KMS-11 (cell line): ENCODE measurements around the gene VSIG8.

ENCODE experiments used
- H2AFZ ChIP-seq: fragments of 200-600 bp; sonication (generic); 2 replicates; pipeline ENCODE4 v1.6.1; 2016; ENCODE audit warnings: antibody characterized with exemption, mixed run types, low read depth
- H3K27ac ChIP-seq: fragments of 200-600 bp; sonication (generic); 2 replicates; pipeline ENCODE4 v1.6.1; 2016; ENCODE audit warnings: mild to moderate bottlenecking, mixed run types
- H3K27me3 ChIP-seq: fragments of 200-600 bp; sonication (generic); 2 replicates; pipeline ENCODE4 v1.6.1; 2017; ENCODE audit warnings: mild to moderate bottlenecking, low read depth, mixed run types, moderate library complexity; ENCODE audit not compliant: insufficient read depth
- H3K36me3 ChIP-seq: fragments of 200-600 bp; sonication (generic); 2 replicates; pipeline ENCODE4 v1.6.1; 2017; ENCODE audit warnings: mild to moderate bottlenecking, mixed run types; ENCODE audit not compliant: insufficient read depth
- H3K4me1 ChIP-seq: fragments of 200-600 bp; sonication (generic); 2 replicates; pipeline ENCODE4 v1.6.1; 2016; ENCODE audit warnings: mild to moderate bottlenecking, low read depth, mixed run types; ENCODE audit not compliant: poor library complexity, severe bottlenecking
- H3K4me2 ChIP-seq: fragments of 200-600 bp; sonication (generic); 2 replicates; pipeline ENCODE4 v1.7.0; 2016; ENCODE audit warnings: mild to moderate bottlenecking, mixed run types
- H3K4me3 ChIP-seq: fragments of 200-600 bp; sonication (generic); IDR thresholded peaks from 2 replicates; pipeline ENCODE4 v1.6.1; 2017; ENCODE audit warnings: low read depth, low read length, mixed read lengths; ENCODE audit not compliant: insufficient read depth
- H3K79me2 ChIP-seq: fragments of 200-600 bp; sonication (generic); 2 replicates; pipeline ENCODE4 v1.6.1; 2016; ENCODE audit warnings: low read depth, mixed run types; ENCODE audit not compliant: insufficient read depth
- H3K9ac ChIP-seq: fragments of 200-600 bp; sonication (generic); 2 replicates; pipeline ENCODE4 v1.6.1; 2016; ENCODE audit warnings: mild to moderate bottlenecking, mixed run types
- H4K20me1 ChIP-seq: fragments of 200-600 bp; sonication (generic); 2 replicates; pipeline ENCODE4 v1.6.1; 2016; ENCODE audit warnings: mild to moderate bottlenecking, mixed run types; ENCODE audit not compliant: insufficient read depth
- TF ChIP-seq, protein P1 (sequence below): fragments of 200-600 bp; sonication (generic); conservative IDR thresholded peaks from 2 replicates; pipeline ENCODE4 v1.6.1; 2017; ENCODE audit warnings: low read depth, mild to moderate bottlenecking, antibody characterized with exemption, low read length, moderate library complexity, mixed read lengths

Gene VSIG8

DNA sequence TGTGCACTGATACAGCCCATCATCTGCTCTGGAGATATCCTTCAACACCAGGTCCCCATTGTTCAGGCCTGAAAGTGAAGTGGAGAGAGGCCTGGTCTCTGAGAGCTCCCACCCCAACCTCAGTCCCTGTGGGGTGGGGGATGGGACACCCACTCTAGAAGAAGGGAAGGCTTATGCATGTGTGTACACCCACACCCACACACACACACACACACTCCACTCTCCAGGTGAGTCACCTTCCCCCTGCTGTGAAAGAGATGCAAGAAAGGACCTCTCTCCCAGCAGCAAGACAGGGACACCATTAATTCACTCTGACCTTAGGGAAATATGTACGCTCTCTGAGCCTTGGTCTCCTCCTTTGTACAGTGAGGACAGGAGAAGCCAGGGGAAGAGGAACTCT lies 5.9 kb downstream of the VSIG8 start:
- no peak overlapping the region for H3K27ac ChIP-seq

DNA sequence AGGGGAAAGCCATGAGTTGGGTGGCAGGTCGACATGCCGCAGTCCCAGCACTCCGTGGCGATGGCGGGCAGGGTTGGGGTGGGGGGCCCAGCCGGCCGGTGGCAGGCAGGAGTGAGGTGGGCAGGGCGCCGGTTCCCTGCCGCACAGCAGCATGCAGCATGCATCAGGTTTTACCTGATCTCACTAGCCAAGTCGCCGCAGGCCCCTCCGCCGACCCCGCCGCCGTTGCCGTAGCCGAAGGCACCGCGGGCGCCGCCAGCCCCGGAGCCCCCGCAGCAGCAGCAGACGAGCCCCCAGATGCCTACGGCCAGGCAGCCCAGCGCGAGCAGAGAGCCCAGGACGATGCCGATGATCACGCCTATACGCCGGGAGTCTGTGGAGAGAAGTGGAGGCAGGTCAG lies 6.7 kb downstream of the VSIG8 start:
- H3K27ac ChIP-seq: no peak overlapping the region
- no peaks in the 10 kb centered on the region for H3K79me2 ChIP-seq
- H4K20me1 ChIP-seq: no peaks in the 10 kb centered on the region
- peaks cover 20% of the 10 kb centered on the region for H3K4me1 ChIP-seq
- no peak overlapping the region for H3K4me3 ChIP-seq
- H3K9ac ChIP-seq: no peak overlapping the region
- H2AFZ ChIP-seq: no peak overlapping the region
- TF ChIP-seq, protein P1, sequence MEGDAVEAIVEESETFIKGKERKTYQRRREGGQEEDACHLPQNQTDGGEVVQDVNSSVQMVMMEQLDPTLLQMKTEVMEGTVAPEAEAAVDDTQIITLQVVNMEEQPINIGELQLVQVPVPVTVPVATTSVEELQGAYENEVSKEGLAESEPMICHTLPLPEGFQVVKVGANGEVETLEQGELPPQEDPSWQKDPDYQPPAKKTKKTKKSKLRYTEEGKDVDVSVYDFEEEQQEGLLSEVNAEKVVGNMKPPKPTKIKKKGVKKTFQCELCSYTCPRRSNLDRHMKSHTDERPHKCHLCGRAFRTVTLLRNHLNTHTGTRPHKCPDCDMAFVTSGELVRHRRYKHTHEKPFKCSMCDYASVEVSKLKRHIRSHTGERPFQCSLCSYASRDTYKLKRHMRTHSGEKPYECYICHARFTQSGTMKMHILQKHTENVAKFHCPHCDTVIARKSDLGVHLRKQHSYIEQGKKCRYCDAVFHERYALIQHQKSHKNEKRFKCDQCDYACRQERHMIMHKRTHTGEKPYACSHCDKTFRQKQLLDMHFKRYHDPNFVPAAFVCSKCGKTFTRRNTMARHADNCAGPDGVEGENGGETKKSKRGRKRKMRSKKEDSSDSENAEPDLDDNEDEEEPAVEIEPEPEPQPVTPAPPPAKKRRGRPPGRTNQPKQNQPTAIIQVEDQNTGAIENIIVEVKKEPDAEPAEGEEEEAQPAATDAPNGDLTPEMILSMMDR: no peak
- no peaks in the 10 kb centered on the region for H3K36me3 ChIP-seq
- no peak overlapping the region for H3K4me2 ChIP-seq
- no peaks in the 10 kb centered on the region for H3K27me3 ChIP-seq

More for the DNA sequence above, 5.9 kb downstream of the VSIG8 start:
- peaks cover 20% of the 10 kb centered on the region for H3K4me1 ChIP-seq
- no peak overlapping the region for H3K4me3 ChIP-seq
- no peak overlapping the region for H3K9ac ChIP-seq
- H3K79me2 ChIP-seq: no peaks in the 10 kb centered on the region
- TF ChIP-seq, protein P1: no peak
- no peaks in the 10 kb centered on the region for H4K20me1 ChIP-seq
- H2AFZ ChIP-seq: no peak overlapping the region
- H3K27me3 ChIP-seq: no peaks in the 10 kb centered on the region
- no peak overlapping the region for H3K4me2 ChIP-seq
- no peaks in the 10 kb centered on the region for H3K36me3 ChIP-seq

DNA sequence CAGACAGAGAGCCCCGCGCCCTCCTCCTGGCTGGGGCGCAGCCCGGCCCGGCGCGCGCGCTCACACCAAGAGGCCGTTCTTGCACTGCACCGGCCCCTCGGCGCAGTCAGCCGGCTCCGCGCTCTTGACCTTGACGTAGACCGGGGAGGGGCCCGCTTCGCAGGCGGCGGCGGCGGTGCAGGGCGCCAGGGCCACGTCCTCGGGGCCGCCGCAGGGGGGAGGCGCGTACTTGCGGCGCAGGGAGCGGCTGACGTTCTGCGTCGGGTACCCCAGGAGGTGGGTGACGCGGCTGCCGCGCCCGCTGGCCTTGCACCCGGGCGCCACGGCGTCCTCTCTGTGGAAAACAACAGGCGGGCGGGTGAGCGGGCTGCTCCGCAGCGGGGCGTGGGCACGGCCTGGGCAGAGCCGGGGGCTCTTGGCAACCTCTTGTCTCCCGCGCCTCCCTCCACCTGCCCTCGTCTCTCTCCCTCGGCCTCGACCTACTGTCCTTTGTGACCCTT lies 7.7 kb downstream of the VSIG8 start:
- peak overlapping the region; percentile 91 for H3K4me3 ChIP-seq
- peaks cover 20% of the 10 kb centered on the region for H3K4me1 ChIP-seq
- peak overlapping the region; percentile 72 for H3K4me2 ChIP-seq
- H3K27me3 ChIP-seq: no peaks in the 10 kb centered on the region
- H2AFZ ChIP-seq: peak overlapping the region; percentile 77
- H4K20me1 ChIP-seq: no peaks in the 10 kb centered on the region
- TF ChIP-seq, protein P1: no peak; the same call in 1 of the 2 replicates
- no peaks in the 10 kb centered on the region for H3K79me2 ChIP-seq
- H3K36me3 ChIP-seq: no peaks in the 10 kb centered on the region
- H3K9ac ChIP-seq: peak overlapping the region; percentile 50; the same call in 1 of the 2 replicates
- H3K27ac ChIP-seq: no peak overlapping the region; the same call in 1 of the 2 replicates

DNA sequence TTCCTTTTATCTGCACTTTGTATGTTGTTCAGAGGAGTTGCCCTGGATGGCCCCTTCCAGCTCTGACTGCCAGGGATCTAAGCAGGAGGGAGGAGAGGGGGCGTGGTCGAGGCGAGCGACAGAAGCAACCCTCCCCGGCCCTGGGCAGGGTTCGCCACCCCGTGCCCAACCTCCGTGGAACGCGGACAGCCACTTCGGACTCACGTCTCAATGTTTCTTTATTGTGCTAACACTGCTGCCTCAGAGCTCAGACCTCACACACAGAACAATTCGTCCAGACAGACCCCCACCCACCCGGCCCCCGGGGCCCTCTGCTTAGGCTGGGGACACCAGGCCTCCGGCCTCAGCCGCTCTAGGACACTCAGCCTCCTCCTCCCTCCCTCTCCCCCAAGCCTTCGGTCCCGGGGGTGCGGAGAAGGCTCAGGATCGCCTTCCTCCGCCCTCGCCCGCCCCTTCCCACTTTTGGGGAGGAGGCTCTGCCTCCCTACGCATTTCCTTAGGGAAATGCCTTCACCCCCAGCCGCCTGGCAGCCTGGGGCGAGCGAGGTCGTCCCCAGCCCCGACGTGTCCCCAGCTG lies 8.3 kb downstream of the VSIG8 start:
- H3K27ac ChIP-seq: no peak overlapping the region
- H3K36me3 ChIP-seq: no peaks in the 10 kb centered on the region
- H3K9ac ChIP-seq: peak overlapping the region; percentile 50; the same call in 1 of the 2 replicates
- H4K20me1 ChIP-seq: no peaks in the 10 kb centered on the region
- no peaks in the 10 kb centered on the region for H3K79me2 ChIP-seq
- H3K4me2 ChIP-seq: peak overlapping the region; percentile 72
- peak overlapping the region; percentile 77 for H2AFZ ChIP-seq
- H3K4me3 ChIP-seq: peak overlapping the region; percentile 91
- H3K27me3 ChIP-seq: no peaks in the 10 kb centered on the region
- TF ChIP-seq, protein P1: no peak; the same call in 1 of the 2 replicates
- H3K4me1 ChIP-seq: peaks cover 20% of the 10 kb centered on the region
